Ovary (tissue), 9 donors: Measurements from ENCODE around the gene CRB2. TPM values are rescaled to one million over a fixed set of nuclear protein-coding genes. Genes with fewer than 3 reads are reported as not detected.
A peak's percentile ranks its signal among the peaks of the same experiment; 100 is the strongest.

Source experiments
- DNase-seq, 5 donors: peaks; one replicate each; pipeline ENCODE4 v3.0.0-alpha.2; 2019 to 2020
- H3K27ac ChIP-seq, 2 donors: fragments of 200-600 bp; one replicate each; pipeline versions ENCODE4 v1.5.1 to v1.8.0; 2019 to 2022
- H3K27me3 ChIP-seq: fragments of 200-600 bp; one replicate; pipeline ENCODE4 v1.8.0; 2022
- H3K36me3 ChIP-seq: fragments of 200-600 bp; sonication (generic); one replicate; pipeline ENCODE4 v1.5.1; 2019
- H3K4me1 ChIP-seq: one replicate; pipeline ENCODE4 v1.8.1; 2013; ENCODE audit warnings: mild to moderate bottlenecking, moderate library complexity; ENCODE audit not compliant: insufficient read depth
- H3K4me3 ChIP-seq: fragments of 200-600 bp; sonication (generic); one replicate; pipeline ENCODE4 v1.5.1; 2017
- H3K9me3 ChIP-seq, 2 donors: fragments of 200-600 bp in 1 of 2; sonication (generic) in 1 of 2; one replicate each; pipeline versions ENCODE4 v1.5.1 to v1.8.1; 2013 to 2019; ENCODE audit warnings: mild to moderate bottlenecking in 1 of 2, moderate library complexity in 1 of 2
- EP300 ChIP-seq: sonication (generic); formaldehyde crosslinking; IDR thresholded peaks from one replicate; pipeline ENCODE4 v1.6.1; 2017; ENCODE audit warnings: antibody characterized with exemption
- POLR2A ChIP-seq: fragments of 450-650 bp; IDR thresholded peaks from one replicate; pipeline ENCODE4 v1.6.1; 2017; ENCODE audit warnings: antibody characterized with exemption, mild to moderate bottlenecking, moderate library complexity
- WGBS, 3 donors: extraction: QIAGEN DNeasy Blood & Tissue Kit in 1 of 3; methylation state at CpG; one replicate each; pipeline versions ENCODE4 v1.1.5 to v1.1.7; 2013 to 2017; 5-methylcytosine and 5-hydroxymethylcytosine counted together
- intact Hi-C, 4 donors: fragments of 100-400 bp; cut with DNase I; formaldehyde crosslinking; loops; one replicate each; pipeline versions ENCODE4 v1.11.0 to v1.15.1; 2022 to 2023
- polyA plus RNA-seq, 2 donors: library from polyadenylated mRNA; stranded (reverse); fragments of 200-250 nt in 1 of 2; fragments of 350-450 nt in 1 of 2; fragmentation: Illumina TruSeq in 1 of 2; extraction: RNeasy Lipid Tissue Mini Kit (QIAGEN cat#74804) in 1 of 2; gene quantifications; one replicate each; pipeline ENCODE4 v1.2.3, GENCODE V29; 2013 to 2014
- total RNA-seq, 7 donors: library from RNA; depleted of rRNA in 2 of 7; stranded (reverse); fragments of >200 nt in 2 of 7; fragmentation: NEBNext Ultra II Directional in 3 of 7; extraction: Animal tissue kit (Norgen Biotek cat#: 25700) in 3 of 7; gene quantifications; one replicate each; pipeline versions ENCODE4 v1.1.0 to v1.2.4, GENCODE V29; 2016 to 2023
- TF ChIP-seq, protein P1 (sequence below), 3 donors: fragments of 450-650 bp in 2 of 3; fragments of 200-600 bp in 1 of 3; IDR thresholded peaks; one replicate each; pipeline versions ENCODE4 v1.5.1 to v1.8.0; 2016 to 2022; ENCODE audit warnings: antibody characterized with exemption in 3 of 3, mild to moderate bottlenecking in 1 of 3
- donor health status: DM: no; HTN: no; CAD: no; lungs with moderate emphysema.
- donor health status: DM: no; HTN: no; CAD: no.
- donor health status: Bipolar disorder and iron deficiency.
- donor health status: DM: yes; HTN: yes; CAD: no.
- donor health status: DM: no; HTN: no; CAD: no.
- donor health status: DM: yes; HTN: yes; CAD: no.

Gene CRB2
- total and polyA plus RNA-seq, 9 donors, result 0.13 to 20.4 (median 0.48) TPM

DNA sequence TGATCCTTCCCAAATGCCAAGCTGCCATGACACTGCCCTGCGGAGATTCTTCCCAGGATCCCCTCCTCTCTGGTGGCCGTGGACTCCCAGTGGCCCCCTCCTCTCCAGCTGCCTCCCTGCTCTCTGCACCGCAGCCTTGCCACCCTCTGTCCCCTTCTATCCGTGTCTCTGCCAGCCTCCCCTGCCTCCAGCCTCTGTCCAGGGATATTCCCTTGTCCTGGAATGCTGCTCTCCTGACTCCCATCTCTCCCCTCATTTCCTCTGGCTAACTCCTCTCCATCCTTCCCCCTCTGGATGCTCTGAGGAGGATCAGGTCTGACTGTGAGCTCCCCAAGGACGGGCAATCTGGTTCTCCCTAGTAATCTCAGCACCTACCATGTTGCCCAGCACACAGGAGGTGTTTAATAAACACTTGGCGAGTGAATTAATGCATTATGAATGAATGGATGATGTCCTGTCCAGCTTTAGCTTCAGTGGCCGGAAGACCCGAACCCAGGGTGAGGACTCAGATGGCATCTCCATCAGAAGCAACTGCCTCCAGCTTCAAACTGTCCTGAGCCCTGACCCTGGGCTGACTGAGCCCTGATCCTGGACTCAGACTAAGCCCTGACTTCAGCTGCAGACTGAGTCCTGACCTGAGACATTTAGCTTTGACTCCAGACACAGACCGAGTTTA lies 7.5 kb upstream of the CRB2 start:
- no peak for DNase-seq
- H3K4me1 ChIP-seq, result no peaks in the 10 kb centered on the region
- 41 to 45% (median 44%) methylated on average over 9 of the region's 9 CpGs for WGBS, 3 donors
- H3K9me3 ChIP-seq, result no peaks in the 10 kb centered on the region
- intact Hi-C loops, result loop anchor here in 2 of 4 donors (5.0 to 10.0 kb wide), 2 partner anchors 266 to 884 kb away; no protein-coding TSS in a partner anchor
- no peak overlapping the region for H3K4me3 ChIP-seq
- no peaks in the 10 kb centered on the region for H3K36me3 ChIP-seq
- H3K27ac ChIP-seq, result no peak overlapping the region
- no peaks in the 10 kb centered on the region for H3K27me3 ChIP-seq
- TF ChIP-seq EP300 (no peak), POLR2A (no peak)
- TF ChIP-seq, protein P1, sequence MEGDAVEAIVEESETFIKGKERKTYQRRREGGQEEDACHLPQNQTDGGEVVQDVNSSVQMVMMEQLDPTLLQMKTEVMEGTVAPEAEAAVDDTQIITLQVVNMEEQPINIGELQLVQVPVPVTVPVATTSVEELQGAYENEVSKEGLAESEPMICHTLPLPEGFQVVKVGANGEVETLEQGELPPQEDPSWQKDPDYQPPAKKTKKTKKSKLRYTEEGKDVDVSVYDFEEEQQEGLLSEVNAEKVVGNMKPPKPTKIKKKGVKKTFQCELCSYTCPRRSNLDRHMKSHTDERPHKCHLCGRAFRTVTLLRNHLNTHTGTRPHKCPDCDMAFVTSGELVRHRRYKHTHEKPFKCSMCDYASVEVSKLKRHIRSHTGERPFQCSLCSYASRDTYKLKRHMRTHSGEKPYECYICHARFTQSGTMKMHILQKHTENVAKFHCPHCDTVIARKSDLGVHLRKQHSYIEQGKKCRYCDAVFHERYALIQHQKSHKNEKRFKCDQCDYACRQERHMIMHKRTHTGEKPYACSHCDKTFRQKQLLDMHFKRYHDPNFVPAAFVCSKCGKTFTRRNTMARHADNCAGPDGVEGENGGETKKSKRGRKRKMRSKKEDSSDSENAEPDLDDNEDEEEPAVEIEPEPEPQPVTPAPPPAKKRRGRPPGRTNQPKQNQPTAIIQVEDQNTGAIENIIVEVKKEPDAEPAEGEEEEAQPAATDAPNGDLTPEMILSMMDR (IDR thresholded peaks at IDR 0.05), result no peak

DNA sequence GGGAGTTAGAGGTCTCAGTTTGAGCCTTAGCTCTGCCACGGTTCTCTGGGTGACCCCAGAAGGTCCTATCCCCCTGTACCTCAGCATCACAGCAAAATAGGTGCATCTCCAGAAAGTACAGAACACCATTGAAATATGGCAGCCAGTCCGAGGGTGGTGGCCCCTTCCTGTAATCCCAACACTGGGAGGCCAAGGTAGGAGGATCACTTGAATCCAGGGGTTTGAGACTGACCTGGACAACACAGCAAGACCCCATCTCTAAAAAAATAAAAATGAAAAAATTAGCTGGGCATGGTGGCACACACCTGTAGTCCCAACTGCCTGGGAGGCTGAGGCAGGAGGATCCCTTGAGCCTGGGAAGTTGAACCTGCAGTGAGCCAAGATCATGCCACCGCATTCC lies 7.0 kb upstream of the CRB2 start:
- intact Hi-C loops, result loop anchor here in 2 of 4 donors (5.0 to 10.0 kb wide), 2 partner anchors 267 to 884 kb away; no protein-coding TSS in a partner anchor
- Histone ChIP-seq H3K9me3 (no peaks in the 10 kb centered on the region), H3K27ac (no peak overlapping the region), H3K36me3 (no peaks in the 10 kb centered on the region), H3K4me1 (peaks cover 1% of the 10 kb centered on the region), H3K27me3 (no peaks in the 10 kb centered on the region), H3K4me3 (no peak overlapping the region)
- no peak for DNase-seq
- TF ChIP-seq EP300, result no peak
- TF ChIP-seq, protein P1 (IDR thresholded peaks at IDR 0.05), result no peak
- TF ChIP-seq POLR2A, result no peak
- 52 to 53% (median 52%) methylated on average over 3 of the region's 3 CpGs for WGBS, 3 donors

DNA sequence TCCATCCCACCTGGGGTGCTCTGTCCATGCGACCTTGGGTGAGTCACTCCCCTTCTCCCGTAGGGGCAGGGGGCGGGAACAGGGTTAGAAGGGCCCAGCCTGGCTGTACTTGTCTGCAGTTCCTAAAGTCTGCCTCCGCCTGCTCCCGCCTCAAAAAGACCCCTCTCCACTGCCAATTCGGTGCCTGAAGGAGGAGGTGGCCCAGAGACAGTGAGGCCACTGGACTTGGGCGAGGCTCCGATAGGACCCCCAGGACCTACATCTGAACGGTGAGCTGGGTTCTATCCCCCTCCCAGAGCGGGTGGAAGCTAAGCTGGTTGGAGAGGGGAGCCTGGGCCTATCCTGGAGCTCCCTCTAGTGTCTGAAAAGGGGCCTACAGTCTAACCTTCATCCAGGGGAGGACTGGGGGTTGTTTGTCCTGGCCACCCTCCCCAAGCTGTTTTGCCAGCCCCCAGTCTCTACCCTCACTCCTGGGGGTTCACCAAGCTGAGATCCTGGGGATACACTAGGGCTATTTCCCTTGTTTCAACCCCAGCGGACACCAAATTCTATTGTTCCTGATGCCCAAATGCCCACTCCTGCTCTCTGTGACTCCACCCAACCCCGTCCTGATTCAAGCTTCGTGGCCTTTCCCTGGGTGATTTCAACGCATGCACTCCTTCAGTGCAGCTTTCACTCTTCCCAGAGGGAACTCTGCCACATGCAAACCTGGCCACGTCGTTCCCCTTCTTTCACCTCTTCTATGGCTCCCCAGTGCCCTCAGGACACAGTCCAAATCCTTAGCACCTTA lies 6.1 kb upstream of the CRB2 start:
- H3K4me1 ChIP-seq, result peaks cover 2% of the 10 kb centered on the region
- 14 to 19% (median 18%) methylated on average over 16 of the region's 16 CpGs for WGBS, 3 donors
- no peaks in the 10 kb centered on the region for H3K9me3 ChIP-seq
- H3K27ac ChIP-seq, result no peak overlapping the region
- H3K4me3 ChIP-seq, result no peak overlapping the region
- peak; percentile 33 to 52 (median 50) for DNase-seq
- TF ChIP-seq, protein P1 (IDR thresholded peaks at IDR 0.05), result peak; percentile 52 to 81 (median 72)
- TF ChIP-seq POLR2A (no peak), EP300 (no peak)
- H3K36me3 ChIP-seq, result no peaks in the 10 kb centered on the region
- no peaks in the 10 kb centered on the region for H3K27me3 ChIP-seq
- intact Hi-C loops, result loop anchor here in 3 of 4 donors (5.0 to 10.0 kb wide), 4 partner anchors 265 to 885 kb away; no protein-coding TSS in a partner anchor

DNA sequence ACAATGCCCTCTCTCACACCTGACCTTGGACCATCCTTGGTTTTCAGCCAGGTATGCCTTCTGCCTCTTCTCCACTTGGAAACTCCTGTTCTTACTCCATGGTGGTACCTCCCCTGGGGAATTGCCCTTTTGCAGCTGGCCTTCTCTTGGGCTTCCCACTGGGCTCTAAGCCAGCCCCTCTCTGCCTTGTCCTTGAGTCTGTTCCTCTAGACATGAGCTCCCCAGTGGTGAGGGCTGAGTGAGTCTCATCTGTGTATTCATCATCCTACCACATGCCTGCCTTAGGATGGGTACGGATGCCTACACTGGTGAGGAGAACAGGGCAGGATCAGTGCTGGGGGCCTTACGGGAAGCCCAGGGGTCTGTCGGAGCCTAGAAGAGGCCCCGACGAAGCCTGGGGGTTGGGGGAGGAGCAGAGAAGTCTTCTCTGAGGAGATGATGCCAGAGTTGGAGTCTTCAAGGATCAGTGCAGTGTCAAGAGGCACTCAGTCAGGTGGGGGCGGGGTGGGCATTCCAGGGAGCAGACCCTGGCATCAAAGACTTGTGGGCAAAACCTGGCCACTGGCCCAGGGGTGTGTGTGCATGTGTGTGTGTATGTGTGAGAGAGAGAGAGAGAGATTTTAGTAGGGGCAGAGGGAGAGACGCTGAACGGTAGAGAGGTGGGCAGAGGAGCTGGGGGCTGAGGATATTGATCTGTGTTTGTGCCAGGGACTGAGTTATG lies 5.2 kb upstream of the CRB2 start:
- H3K9me3 ChIP-seq, result no peaks in the 10 kb centered on the region
- intact Hi-C loops, result loop anchor here in 1 of 4 donors (10.0 kb wide), 3 partner anchors 266 to 886 kb away; no protein-coding TSS in a partner anchor
- no peaks in the 10 kb centered on the region for H3K27me3 ChIP-seq
- peak in 2 of 5 donors; percentile 40 to 64 for DNase-seq
- TF ChIP-seq, protein P1 (IDR thresholded peaks at IDR 0.05), result no peak
- TF ChIP-seq EP300 (no peak), POLR2A (no peak)
- peaks cover 2% of the 10 kb centered on the region for H3K4me1 ChIP-seq
- no peaks in the 10 kb centered on the region for H3K36me3 ChIP-seq
- H3K4me3 ChIP-seq, result no peak overlapping the region
- 22 to 40% (median 29%) methylated on average over 8 of the region's 8 CpGs for WGBS, 3 donors
- no peak overlapping the region for H3K27ac ChIP-seq
